Caki2 (cell line): Measurements from ENCODE around the gene SSTR4. TPM values are rescaled to one million over a fixed set of nuclear protein-coding genes. Genes with fewer than 3 reads are reported as not detected.
"Not testable (repeated sequence)": the region's sequence is repeated elsewhere in the genome, so short reads cannot be mapped to it uniquely, and the experiment has no call there.

Source experiments
- DNase-seq: peaks from one replicate; pipeline ENCODE4 v3.0.0-alpha.2; 2015; ENCODE audit warnings: low read depth
- in situ Hi-C: cut with HindIII; loops from 2 replicates; pipeline ENCODE4 v1.10.0; 2016; ENCODE audit warnings: low sequenced_read_pairs, low pct_unique_long_range_greater_than_20kb, mixed read lengths
- total RNA-seq: library from RNA; depleted of rRNA; stranded (reverse); fragments of >200 nt; shearing (Covaris generic); gene quantifications from 2 replicates; pipeline ENCODE4 v1.2.3, GENCODE V29; 2014; ENCODE audit warnings: low replicate concordance

The SSTR4 gene
- total RNA-seq, 1 experiment from 2014 or later = not detected

- no peak for DNase-seq
- in situ Hi-C loops = no loop called here
Measured at GRCh38 chr20:23011008-23011721, 23.9 kb upstream of the SSTR4 start.

GRCh38 chr20:23013429-23013828, 21.7 kb upstream of the SSTR4 start:
- DNase-seq = no peak
- in situ Hi-C loops = no loop called here

GRCh38 chr20:23017516-23017915, 17.6 kb upstream of the SSTR4 start:
- DNase-seq = no peak
- in situ Hi-C loops = no loop called here

- no peak for DNase-seq
- in situ Hi-C loops = no loop called here
Measured at GRCh38 chr20:23018432-23018831, 16.7 kb upstream of the SSTR4 start.

- in situ Hi-C loops = no loop called here
- no peak for DNase-seq
Measured at GRCh38 chr20:23018941-23019340, 16.2 kb upstream of the SSTR4 start.

GRCh38 chr20:23019403-23019802, 15.7 kb upstream of the SSTR4 start:
- in situ Hi-C loops = no loop called here
- DNase-seq = no peak

GRCh38 chr20:23020230-23021018, 14.7 kb upstream of the SSTR4 start:
- in situ Hi-C loops = no loop called here
- DNase-seq = no peak

- in situ Hi-C loops = no loop called here
- DNase-seq = no peak
Measured at GRCh38 chr20:23021541-23021940, 13.6 kb upstream of the SSTR4 start.

- in situ Hi-C loops = no loop called here
- DNase-seq = no peak
Measured at GRCh38 chr20:23021951-23022350, 13.2 kb upstream of the SSTR4 start.

GRCh38 chr20:23022849-23023248, 12.3 kb upstream of the SSTR4 start:
- no peak for DNase-seq

GRCh38 chr20:23023621-23024177, 11.4 kb upstream of the SSTR4 start:
- in situ Hi-C loops = no loop called here
- DNase-seq = no peak

More at GRCh38 chr20:23022849-23023248, 12.3 kb upstream of the SSTR4 start:
- in situ Hi-C loops = no loop called here

- no peak for DNase-seq
- in situ Hi-C loops = no loop called here
Measured at GRCh38 chr20:23024701-23025100, 10.4 kb upstream of the SSTR4 start.

- DNase-seq, in situ Hi-C loops: not testable (repeated sequence)
Measured at GRCh38 chr20:23025503-23025902, 9.6 kb upstream of the SSTR4 start.

GRCh38 chr20:23027721-23028120, 7.4 kb upstream of the SSTR4 start:
- in situ Hi-C loops = no loop called here
- DNase-seq = no peak

GRCh38 chr20:23028392-23028791, 6.7 kb upstream of the SSTR4 start:
- DNase-seq = no peak
- in situ Hi-C loops = no loop called here

GRCh38 chr20:23029324-23029723, 5.8 kb upstream of the SSTR4 start:
- in situ Hi-C loops = no loop called here
- DNase-seq = no peak

- DNase-seq = no peak
- in situ Hi-C loops = no loop called here
Measured at GRCh38 chr20:23031346-23031745, 3.8 kb upstream of the SSTR4 start.

- no peak for DNase-seq
- in situ Hi-C loops = no loop called here
Measured at GRCh38 chr20:23032056-23032749, 2.9 kb upstream of the SSTR4 start.

GRCh38 chr20:23032750-23033078, 2.4 kb upstream of the SSTR4 start:
- no peak for DNase-seq
- in situ Hi-C loops = no loop called here
